ENCODE data around the gene FSTL4.

FSTL4 gene

DNA sequence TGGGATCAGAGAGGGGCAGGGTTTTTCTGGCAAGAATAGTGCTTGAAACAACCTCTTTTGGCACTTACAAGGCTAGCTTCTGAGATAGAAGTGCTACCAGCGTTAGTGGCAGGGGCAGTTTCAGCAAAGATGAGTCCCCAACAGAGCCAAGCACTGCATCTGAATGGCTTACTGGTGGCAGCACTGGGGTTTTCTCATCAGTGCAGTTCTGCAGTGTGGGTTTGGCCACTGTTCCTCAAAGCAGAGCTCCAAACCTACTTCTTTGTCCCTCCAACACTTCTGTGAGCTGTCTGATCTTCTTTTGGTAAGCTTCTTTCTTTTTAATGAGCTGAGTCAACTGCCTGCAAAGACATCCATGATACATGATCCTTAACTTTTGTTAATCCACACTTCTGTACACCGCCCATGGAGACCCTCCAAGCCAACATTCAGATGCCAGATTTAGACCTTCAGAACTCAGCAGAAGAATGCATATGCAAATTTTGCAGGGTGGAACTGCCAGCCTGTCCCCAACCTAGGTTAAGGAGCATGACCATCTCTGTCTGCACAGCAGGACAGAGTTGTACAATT, 29.9 kb upstream of the FSTL4 start:
- no peak overlapping the region for H3K9ac ChIP-seq (ENCODE audit: low read length)
- no peaks in the 10 kb centered on the region for H3K9me3 ChIP-seq (ENCODE audit: low read length)
- H3K4me2 ChIP-seq (ENCODE audit: low read length), result no peak overlapping the region
- no peak overlapping the region for H3K4me3 ChIP-seq (ENCODE audit: low read depth, low read length, poor library complexity, severe bottlenecking)
- H3K9me2 ChIP-seq (ENCODE audit: low read depth, low read length), result no peaks in the 10 kb centered on the region
- no peaks in the 10 kb centered on the region for H4K20me1 ChIP-seq (ENCODE audit: insufficient read depth, low read length)
- no peaks in the 10 kb centered on the region for H3K36me3 ChIP-seq (ENCODE audit: insufficient read depth, low read length)
- TF ChIP-seq, protein P1, sequence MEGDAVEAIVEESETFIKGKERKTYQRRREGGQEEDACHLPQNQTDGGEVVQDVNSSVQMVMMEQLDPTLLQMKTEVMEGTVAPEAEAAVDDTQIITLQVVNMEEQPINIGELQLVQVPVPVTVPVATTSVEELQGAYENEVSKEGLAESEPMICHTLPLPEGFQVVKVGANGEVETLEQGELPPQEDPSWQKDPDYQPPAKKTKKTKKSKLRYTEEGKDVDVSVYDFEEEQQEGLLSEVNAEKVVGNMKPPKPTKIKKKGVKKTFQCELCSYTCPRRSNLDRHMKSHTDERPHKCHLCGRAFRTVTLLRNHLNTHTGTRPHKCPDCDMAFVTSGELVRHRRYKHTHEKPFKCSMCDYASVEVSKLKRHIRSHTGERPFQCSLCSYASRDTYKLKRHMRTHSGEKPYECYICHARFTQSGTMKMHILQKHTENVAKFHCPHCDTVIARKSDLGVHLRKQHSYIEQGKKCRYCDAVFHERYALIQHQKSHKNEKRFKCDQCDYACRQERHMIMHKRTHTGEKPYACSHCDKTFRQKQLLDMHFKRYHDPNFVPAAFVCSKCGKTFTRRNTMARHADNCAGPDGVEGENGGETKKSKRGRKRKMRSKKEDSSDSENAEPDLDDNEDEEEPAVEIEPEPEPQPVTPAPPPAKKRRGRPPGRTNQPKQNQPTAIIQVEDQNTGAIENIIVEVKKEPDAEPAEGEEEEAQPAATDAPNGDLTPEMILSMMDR (IDR thresholded peaks at IDR 0.05; ENCODE audit: low read length), result no peak
- no peak for TF ChIP-seq EZH2 (IDR thresholded peaks at IDR 0.05; ENCODE audit: borderline replicate concordance, low read length)
- no peak overlapping the region for H2AFZ ChIP-seq (ENCODE audit: low read length)
- H3K79me2 ChIP-seq (ENCODE audit: insufficient read depth, low read length), result no peaks in the 10 kb centered on the region
- H3K27ac ChIP-seq (ENCODE audit: low read depth, low read length, poor library complexity, severe bottlenecking), result no peak overlapping the region
- H3F3A ChIP-seq (ENCODE audit: insufficient read depth, low read length), result no peaks in the 10 kb centered on the region
- no peaks in the 10 kb centered on the region for H3K27me3 ChIP-seq (ENCODE audit: insufficient read depth, low read length)
- H3K4me1 ChIP-seq (ENCODE audit: insufficient read depth, low read length, severe bottlenecking), result no peaks in the 10 kb centered on the region

DNA sequence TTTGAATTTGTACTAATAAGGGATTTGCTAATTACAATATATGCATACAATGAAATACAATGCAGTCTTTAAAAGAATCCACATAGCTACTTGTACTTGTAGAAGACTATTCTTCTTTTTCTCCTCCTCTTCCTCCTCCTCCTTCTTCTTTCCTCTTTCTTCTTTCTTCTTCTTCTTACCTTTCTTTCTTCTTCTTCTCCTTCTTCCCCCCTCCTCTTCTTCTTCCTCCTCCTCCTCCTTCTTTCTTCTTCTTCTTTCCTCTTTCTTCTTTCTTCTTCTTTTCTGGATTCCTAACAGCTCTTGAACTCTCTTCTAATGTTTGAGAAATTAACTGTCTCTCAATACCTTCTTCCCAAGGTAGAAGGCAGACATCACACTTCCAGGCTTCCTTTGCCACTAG, 29.3 kb upstream of the FSTL4 start:
- Histone ChIP-seq H2AFZ (ENCODE audit: low read length) (no peak overlapping the region), H3K79me2 (ENCODE audit: insufficient read depth, low read length) (no peaks in the 10 kb centered on the region), H3K9me2 (ENCODE audit: low read depth, low read length) (no peaks in the 10 kb centered on the region), H3K9ac (ENCODE audit: low read length) (no peak overlapping the region), H4K20me1 (ENCODE audit: insufficient read depth, low read length) (no peaks in the 10 kb centered on the region), H3K4me1 (ENCODE audit: insufficient read depth, low read length, severe bottlenecking) (no peaks in the 10 kb centered on the region), H3K27me3 (ENCODE audit: insufficient read depth, low read length) (no peaks in the 10 kb centered on the region), H3F3A (ENCODE audit: insufficient read depth, low read length) (no peaks in the 10 kb centered on the region), H3K4me3 (ENCODE audit: low read depth, low read length, poor library complexity, severe bottlenecking) (no peak overlapping the region), H3K9me3 (ENCODE audit: low read length) (no peaks in the 10 kb centered on the region), H3K4me2 (ENCODE audit: low read length) (no peak overlapping the region), H3K27ac (ENCODE audit: low read depth, low read length, poor library complexity, severe bottlenecking) (no peak overlapping the region), H3K36me3 (ENCODE audit: insufficient read depth, low read length) (no peaks in the 10 kb centered on the region)
- TF ChIP-seq EZH2 (IDR thresholded peaks at IDR 0.05; ENCODE audit: borderline replicate concordance, low read length), result no peak
- TF ChIP-seq, protein P1 (IDR thresholded peaks at IDR 0.05; ENCODE audit: low read length), result no peak

DNA sequence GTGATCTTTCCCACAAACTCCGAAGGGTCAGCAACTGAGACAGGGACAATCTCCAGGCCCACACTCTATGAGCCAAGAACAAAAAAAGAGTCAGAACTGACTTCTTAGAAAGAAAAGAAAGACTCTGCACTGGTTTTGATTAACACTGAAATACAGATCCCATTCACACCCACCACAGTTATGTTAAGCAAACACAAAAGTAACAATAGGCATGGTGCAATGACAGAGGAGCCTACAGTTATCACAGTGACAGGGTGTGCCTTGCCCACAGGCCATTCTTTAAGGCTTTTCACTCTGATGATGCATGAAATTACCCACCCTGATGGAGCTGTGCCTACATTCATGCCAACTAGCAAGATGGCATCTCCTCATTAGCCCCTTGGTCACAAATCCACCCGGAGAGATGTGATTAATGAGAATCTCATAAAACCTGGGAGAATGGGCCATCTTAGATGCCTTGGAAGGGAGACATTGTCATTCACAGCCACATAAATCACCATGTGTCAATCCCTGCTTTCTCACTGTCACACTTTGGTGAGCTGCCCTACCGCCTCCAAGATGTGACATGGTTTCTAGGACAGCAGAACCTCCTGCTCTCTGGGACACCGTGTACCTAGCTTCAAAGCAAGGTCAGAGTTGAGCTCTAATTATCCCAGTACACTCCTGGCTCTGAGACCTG, 27.6 kb upstream of the FSTL4 start:
- TF ChIP-seq EZH2 (IDR thresholded peaks at IDR 0.05; ENCODE audit: borderline replicate concordance, low read length), result no peak
- TF ChIP-seq, protein P1 (IDR thresholded peaks at IDR 0.05; ENCODE audit: low read length), result no peak
- no peaks in the 10 kb centered on the region for H3K79me2 ChIP-seq (ENCODE audit: insufficient read depth, low read length)
- no peak overlapping the region for H2AFZ ChIP-seq (ENCODE audit: low read length)
- no peaks in the 10 kb centered on the region for H3K9me3 ChIP-seq (ENCODE audit: low read length)
- H3K27ac ChIP-seq (ENCODE audit: low read depth, low read length, poor library complexity, severe bottlenecking), result no peak overlapping the region
- H3K9me2 ChIP-seq (ENCODE audit: low read depth, low read length), result no peaks in the 10 kb centered on the region
- no peaks in the 10 kb centered on the region for H3K36me3 ChIP-seq (ENCODE audit: insufficient read depth, low read length)
- H3K27me3 ChIP-seq (ENCODE audit: insufficient read depth, low read length), result no peaks in the 10 kb centered on the region
- no peak overlapping the region for H3K9ac ChIP-seq (ENCODE audit: low read length)
- no peak overlapping the region for H3K4me2 ChIP-seq (ENCODE audit: low read length)
- no peaks in the 10 kb centered on the region for H3K4me1 ChIP-seq (ENCODE audit: insufficient read depth, low read length, severe bottlenecking)
- no peaks in the 10 kb centered on the region for H3F3A ChIP-seq (ENCODE audit: insufficient read depth, low read length)
- H3K4me3 ChIP-seq (ENCODE audit: low read depth, low read length, poor library complexity, severe bottlenecking), result no peak overlapping the region
- H4K20me1 ChIP-seq (ENCODE audit: insufficient read depth, low read length), result no peaks in the 10 kb centered on the region
